Caco-2 (cell line): ENCODE results near the gene CPNE2. TPM values are rescaled to one million over a fixed set of nuclear protein-coding genes. Genes with fewer than 3 reads are reported as not detected.
"Not testable (repeated sequence)": the region's sequence is repeated elsewhere in the genome, so short reads cannot be mapped to it uniquely, and the experiment has no call there.

Source experiments
- BruUV-seq: library from RNA; stranded (reverse); fragments of 400-500 nt; replicated peaks from 2 replicates; lab custom pipeline; 2021; lab: Mats Ljungman, UMichigan
- CTCF ChIA-PET: fragments of 300-600 bp; sonication (Branson Sonifier 250); formaldehyde crosslinking; loops from one replicate; lab custom pipeline; 2022; ENCODE audit warnings: antibody characterized with exemption; lab: Charles Lee
- POLR2A ChIA-PET: fragments of 300-600 bp; sonication (Branson Sonifier 250); formaldehyde crosslinking; loops from one replicate; lab custom pipeline; 2022; ENCODE audit warnings: antibody characterized with exemption; lab: Charles Lee
- DNase-seq, 2 experiments: peaks; one replicate each; pipeline versions ENCODE4 v3.0.0 to v3.0.0-alpha.2; 2020 to 2022
- H3K27me3 ChIP-seq: replicated peaks from 2 replicates; pipeline ENCODE4 v1.6.0; 2011; ENCODE audit warnings: low read length; ENCODE audit not compliant: control insufficient read depth, insufficient read depth
- H3K36me3 ChIP-seq: 2 replicates; pipeline ENCODE4 v1.5.1; 2011; ENCODE audit warnings: low read length; ENCODE audit not compliant: control insufficient read depth, insufficient read depth
- H3K4me1 ChIP-seq: fragments of 250-450 bp; sonication (Bioruptor Pico); 2 replicates; pipeline ENCODE4 v1.5.1; 2020; ENCODE audit warnings: mild to moderate bottlenecking
- H3K4me3 ChIP-seq: 2 replicates; pipeline ENCODE4 v1.5.1; 2011; ENCODE audit warnings: low read depth, mild to moderate bottlenecking, control low read depth, low read length
- H3K9me3 ChIP-seq: fragments of 250-450 bp; sonication (Bioruptor Pico); 2 replicates; pipeline ENCODE4 v1.5.1; 2020; ENCODE audit warnings: mild to moderate bottlenecking, moderate library complexity
- H3K27ac Mint-ChIP-seq: one replicate; pipeline ENCODE4 v1.8.0; 2022; ENCODE audit warnings: mixed read lengths; ENCODE audit not compliant: unreplicated experiment
- H3K27me3 Mint-ChIP-seq: one replicate; pipeline ENCODE4 v1.8.0; 2022; ENCODE audit warnings: mixed read lengths; ENCODE audit not compliant: insufficient read depth, unreplicated experiment
- H3K36me3 Mint-ChIP-seq: one replicate; pipeline ENCODE4 v1.8.0; 2022; ENCODE audit warnings: mild to moderate bottlenecking, mixed read lengths; ENCODE audit not compliant: insufficient read depth, unreplicated experiment
- H3K4me1 Mint-ChIP-seq: one replicate; pipeline ENCODE4 v1.8.0; 2022; ENCODE audit warnings: low read depth, mixed read lengths; ENCODE audit not compliant: unreplicated experiment
- H3K4me3 Mint-ChIP-seq: one replicate; pipeline ENCODE4 v1.8.0; 2022; ENCODE audit warnings: mild to moderate bottlenecking, moderate library complexity, mixed read lengths; ENCODE audit not compliant: unreplicated experiment
- H3K9me3 Mint-ChIP-seq: one replicate; pipeline ENCODE4 v1.8.0; 2022; ENCODE audit warnings: mixed read lengths; ENCODE audit not compliant: unreplicated experiment
- CTCF ChIP-seq, 2 experiments: fragments of 200-600 bp in 1 of 2; IDR thresholded peaks; 1 replicate in 1 of 2; 2 replicates in 1 of 2; pipeline versions ENCODE4 v1.5.1 to v1.8.0; 2011 to 2022; ENCODE audit warnings: antibody characterized with exemption in 1 of 2, control low read depth in 1 of 2, inconsistent platforms in 1 of 2, low read depth in 1 of 2, low read length in 1 of 2, mild to moderate bottlenecking in 1 of 2, moderate library complexity in 1 of 2; ENCODE audit not compliant: insufficient read depth in 1 of 2, severe bottlenecking in 1 of 2, unreplicated experiment in 1 of 2
- intact Hi-C: fragments of 100-400 bp; cut with micrococcal nuclease; formaldehyde crosslinking; loops from one replicate; pipeline ENCODE4 v1.10.0; 2022; ENCODE audit not compliant: unreplicated experiment
- total RNA-seq: library from RNA; stranded (reverse); gene quantifications from 2 replicates; pipeline ENCODE4 v1.2.3, GENCODE V29; 2022

The CPNE2 gene
- total RNA-seq, 1 experiment from 2014 or later, result 46.3 TPM

GRCh38 chr16:57108432-57108831, 16.0 kb downstream of the CPNE2 start:
- Histone ChIP-seq H3K4me1 (peaks cover 16% of the 10 kb centered on the region), H3K27me3 (no peaks in the 10 kb centered on the region), H3K4me3 (no peak overlapping the region), H3K36me3 (no peaks in the 10 kb centered on the region), H3K9me3 (no peaks in the 10 kb centered on the region)
- Mint-ChIP-seq H3K27me3 (no peaks in the 10 kb centered on the region), H3K27ac (no peak overlapping the region), H3K4me3 (no peak overlapping the region), H3K9me3 (no peaks in the 10 kb centered on the region), H3K36me3 (peaks cover 14% of the 10 kb centered on the region), H3K4me1 (peaks cover 26% of the 10 kb centered on the region)
- TF ChIP-seq CTCF (IDR thresholded peaks at IDR 0.05; ENCODE audit: insufficient read depth in 1 of 2, low read depth in 1 of 2, low read length in 1 of 2, severe bottlenecking in 1 of 2, unreplicated experiment in 1 of 2), result no peak
- CTCF ChIA-PET, result interaction anchor here (0.7 kb wide), 1 partner anchor 88 kb away, joined by 4 read pairs; no protein-coding TSS in a partner anchor
- intact Hi-C loops, result no loop called here
- no peak for DNase-seq
- POLR2A ChIA-PET, result no interaction called here
- BruUV-seq, result no TSS peak

GRCh38 chr16:57109259-57110105, 17.1 kb downstream of the CPNE2 start:
- intact Hi-C loops, H3K4me3 Mint-ChIP-seq, BruUV-seq, H3K4me3 ChIP-seq, H3K27me3 Mint-ChIP-seq, H3K27ac Mint-ChIP-seq, H3K9me3 Mint-ChIP-seq, H3K27me3 ChIP-seq, H3K36me3 ChIP-seq, H3K36me3 Mint-ChIP-seq, H3K9me3 ChIP-seq: not testable (repeated sequence)
- ChIA-PET POLR2A (interaction anchor here (1.0 kb wide), 1 partner anchor 16 kb away, joined by 8 read pairs; no protein-coding TSS in a partner anchor), CTCF (interaction anchor here (0.7 to 1.3 kb wide), 3 partner anchors 16 to 76 kb away, joined by 3 to 15 read pairs (median 4); partner anchors contain the start of genes CPNE2, PSME3IP1 and RSPRY1)
- peak in 1 of 2 experiments; percentile 3 for TF ChIP-seq CTCF (IDR thresholded peaks at IDR 0.05; ENCODE audit: insufficient read depth in 1 of 2, low read depth in 1 of 2, low read length in 1 of 2, severe bottlenecking in 1 of 2, unreplicated experiment in 1 of 2)
- peak in 1 of 2 experiments; percentile 45 for DNase-seq
- H3K4me1 Mint-ChIP-seq, result peaks cover 23% of the 10 kb centered on the region
- H3K4me1 ChIP-seq, result peaks cover 16% of the 10 kb centered on the region

- no peak for DNase-seq
- no peak for TF ChIP-seq CTCF (IDR thresholded peaks at IDR 0.05; ENCODE audit: insufficient read depth in 1 of 2, low read depth in 1 of 2, low read length in 1 of 2, severe bottlenecking in 1 of 2, unreplicated experiment in 1 of 2)
- no peaks in the 10 kb centered on the region for H3K9me3 Mint-ChIP-seq
- no peak overlapping the region for H3K4me3 ChIP-seq
- H3K27me3 Mint-ChIP-seq, result no peaks in the 10 kb centered on the region
- peaks cover 17% of the 10 kb centered on the region for H3K4me1 Mint-ChIP-seq
- POLR2A ChIA-PET, result no interaction called here
- H3K27ac Mint-ChIP-seq, result no peak overlapping the region
- no peaks in the 10 kb centered on the region for H3K9me3 ChIP-seq
- BruUV-seq, result no TSS peak
- peaks cover 16% of the 10 kb centered on the region for H3K4me1 ChIP-seq
- peaks cover 3% of the 10 kb centered on the region; the same call in 1 of the 2 replicates for H3K36me3 ChIP-seq
- no peak overlapping the region for H3K4me3 Mint-ChIP-seq
- H3K27me3 ChIP-seq, result no peaks in the 10 kb centered on the region
- intact Hi-C loops, result no loop called here
- CTCF ChIA-PET, result no interaction called here
- peaks cover 10% of the 10 kb centered on the region for H3K36me3 Mint-ChIP-seq
These were observed 18.6 kb downstream of the CPNE2 start for GRCh38 chr16:57110937-57111336.
